Stimulated activated effector memory CD8-positive, alpha-beta T cell treated with anti-CD3 and anti-CD28 coated beads, Interleukin-12 subunit alpha, Interleukin-12 subunit beta, amount 100 ng/mL, for 72 hours (primary cell): Measurements from ENCODE around the gene FSCN2.

Experiments used
- ATAC-seq: fragments of 150-1000 bp; cut with Tn5 transposase; 2 replicates; pipeline ENCODE4 v1.10.0; 2021
- DNase-seq, 2 donors: peaks; one replicate each; pipeline ENCODE4 v3.0.0; 2021 to 2022; ENCODE audit warnings: low spot score in 2 of 2
- H3K27ac Mint-ChIP-seq: one replicate; pipeline ENCODE4 v1.8.0; 2022; ENCODE audit warnings: mild to moderate bottlenecking, mixed read lengths
- H3K36me3 Mint-ChIP-seq: one replicate; pipeline ENCODE4 v1.8.0; 2022; ENCODE audit warnings: mild to moderate bottlenecking, mixed read lengths
- H3K4me1 Mint-ChIP-seq: one replicate; pipeline ENCODE4 v1.8.0; 2022; ENCODE audit warnings: mixed read lengths
- H3K4me3 Mint-ChIP-seq: one replicate; pipeline ENCODE4 v1.8.0; 2022; ENCODE audit warnings: mild to moderate bottlenecking, mixed read lengths
- H3K9me3 Mint-ChIP-seq: one replicate; pipeline ENCODE4 v1.8.0; 2022; ENCODE audit warnings: mixed read lengths

The FSCN2 gene

DNA sequence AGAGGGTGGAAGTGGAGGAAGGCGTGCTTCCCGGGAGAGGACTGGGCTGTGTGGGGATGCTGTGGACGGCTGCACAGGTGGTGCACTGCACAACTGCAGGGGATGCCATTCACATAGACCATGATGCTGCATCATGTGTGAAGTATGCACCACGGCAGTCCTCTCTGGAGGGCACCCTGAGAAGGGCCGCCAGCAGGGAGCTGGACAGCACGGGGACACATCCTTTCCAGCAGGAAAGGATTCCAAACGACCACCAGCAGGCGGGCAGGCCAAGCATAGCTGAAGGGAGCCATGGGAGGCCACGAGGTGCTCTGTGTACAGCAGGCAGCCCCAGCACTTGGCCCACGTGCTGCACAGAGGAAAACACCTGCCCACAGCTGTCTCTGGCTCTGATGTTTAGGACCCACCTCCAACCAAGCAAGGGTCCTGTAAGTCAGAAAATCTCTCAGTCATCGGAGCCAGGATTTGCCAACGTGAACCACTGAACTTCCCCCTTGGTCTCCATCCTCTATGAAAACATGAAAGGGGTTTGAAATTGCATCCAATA, 25.6 kb upstream of the FSCN2 start:
- peaks cover 3% of the 10 kb centered on the region for H3K36me3 Mint-ChIP-seq
- no peak overlapping the region for H3K4me3 Mint-ChIP-seq
- H3K27ac Mint-ChIP-seq: no peak overlapping the region
- DNase-seq (no peak), ATAC-seq (peak; percentile 44)
- peaks cover 2% of the 10 kb centered on the region for H3K4me1 Mint-ChIP-seq
- no peaks in the 10 kb centered on the region for H3K9me3 Mint-ChIP-seq

- peaks cover 13% of the 10 kb centered on the region for H3K36me3 Mint-ChIP-seq
- no peaks in the 10 kb centered on the region for H3K9me3 Mint-ChIP-seq
- peaks cover 6% of the 10 kb centered on the region for H3K4me1 Mint-ChIP-seq
- no peak for ATAC-seq
- no peak overlapping the region for H3K27ac Mint-ChIP-seq
- DNase-seq: no peak
- H3K4me3 Mint-ChIP-seq: no peak overlapping the region
Observed at GRCh38 chr17:81503619-81504018, 24.6 kb upstream of the FSCN2 start.

- peaks cover 60% of the 10 kb centered on the region for H3K36me3 Mint-ChIP-seq
Observed at GRCh38 chr17:81508639-81509206, 19.5 kb upstream of the FSCN2 start.

GRCh38 chr17:81509207-81509971, 18.8 kb upstream of the FSCN2 start:
- H3K4me1 Mint-ChIP-seq: peaks cover 33% of the 10 kb centered on the region
- DNase-seq (peak in 1 of 2 donors; percentile 62), ATAC-seq (no peak)
- H3K4me3 Mint-ChIP-seq: peak overlapping the region; percentile 98
- H3K9me3 Mint-ChIP-seq: no peaks in the 10 kb centered on the region
- peaks cover 60% of the 10 kb centered on the region for H3K36me3 Mint-ChIP-seq
- peak overlapping the region; percentile 99 for H3K27ac Mint-ChIP-seq

More at GRCh38 chr17:81508639-81509206, 19.5 kb upstream of the FSCN2 start:
- DNase-seq (peak in 1 of 2 donors; percentile 52), ATAC-seq (no peak)
- H3K9me3 Mint-ChIP-seq: no peaks in the 10 kb centered on the region
- peaks cover 33% of the 10 kb centered on the region for H3K4me1 Mint-ChIP-seq
- H3K4me3 Mint-ChIP-seq: peak overlapping the region; percentile 98
- peak overlapping the region; percentile 99 for H3K27ac Mint-ChIP-seq

DNA sequence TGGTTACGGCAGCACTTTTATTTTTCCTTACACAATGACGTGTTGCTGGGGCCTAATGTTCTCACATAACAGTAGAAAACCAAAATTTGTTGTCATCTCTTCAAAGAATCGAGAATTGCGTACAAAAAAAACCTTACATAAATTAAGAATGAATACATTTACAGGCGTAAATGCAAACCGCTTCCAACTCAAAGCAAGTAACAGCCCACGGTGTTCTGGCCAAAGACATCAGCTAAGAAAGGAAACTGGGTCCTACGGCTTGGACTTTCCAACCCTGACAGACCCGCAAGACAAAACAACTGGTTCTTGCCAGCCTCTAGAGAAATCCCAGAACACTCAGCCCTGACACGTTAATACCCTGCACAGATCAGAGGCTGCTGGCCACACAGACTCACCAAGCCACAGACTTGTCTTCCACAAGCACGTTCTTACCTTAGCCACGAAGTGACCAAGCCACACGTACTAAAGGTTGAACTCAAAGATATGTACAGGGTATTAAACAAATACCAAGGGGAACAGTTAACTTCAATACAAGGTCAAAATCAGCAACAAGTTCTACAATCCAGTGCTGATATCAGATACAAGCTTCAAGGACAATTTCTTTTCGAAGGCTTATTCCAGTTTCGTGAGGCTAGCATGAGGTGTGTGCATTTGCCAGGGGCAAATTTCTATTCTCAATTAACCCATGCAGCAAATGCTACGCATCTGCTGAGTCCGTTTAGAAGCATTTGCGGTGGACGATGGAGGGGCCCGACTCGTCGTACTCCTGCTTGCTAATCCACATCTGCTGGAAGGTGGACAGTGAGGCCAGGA, 18.0 kb upstream of the FSCN2 start:
- Mint-ChIP-seq H3K36me3 (peaks cover 60% of the 10 kb centered on the region), H3K4me3 (peak overlapping the region; percentile 98), H3K9me3 (no peaks in the 10 kb centered on the region), H3K4me1 (peaks cover 33% of the 10 kb centered on the region), H3K27ac (peak overlapping the region; percentile 99)
- ATAC-seq (no peak), DNase-seq (peak in 1 of 2 donors; percentile 56)

DNA sequence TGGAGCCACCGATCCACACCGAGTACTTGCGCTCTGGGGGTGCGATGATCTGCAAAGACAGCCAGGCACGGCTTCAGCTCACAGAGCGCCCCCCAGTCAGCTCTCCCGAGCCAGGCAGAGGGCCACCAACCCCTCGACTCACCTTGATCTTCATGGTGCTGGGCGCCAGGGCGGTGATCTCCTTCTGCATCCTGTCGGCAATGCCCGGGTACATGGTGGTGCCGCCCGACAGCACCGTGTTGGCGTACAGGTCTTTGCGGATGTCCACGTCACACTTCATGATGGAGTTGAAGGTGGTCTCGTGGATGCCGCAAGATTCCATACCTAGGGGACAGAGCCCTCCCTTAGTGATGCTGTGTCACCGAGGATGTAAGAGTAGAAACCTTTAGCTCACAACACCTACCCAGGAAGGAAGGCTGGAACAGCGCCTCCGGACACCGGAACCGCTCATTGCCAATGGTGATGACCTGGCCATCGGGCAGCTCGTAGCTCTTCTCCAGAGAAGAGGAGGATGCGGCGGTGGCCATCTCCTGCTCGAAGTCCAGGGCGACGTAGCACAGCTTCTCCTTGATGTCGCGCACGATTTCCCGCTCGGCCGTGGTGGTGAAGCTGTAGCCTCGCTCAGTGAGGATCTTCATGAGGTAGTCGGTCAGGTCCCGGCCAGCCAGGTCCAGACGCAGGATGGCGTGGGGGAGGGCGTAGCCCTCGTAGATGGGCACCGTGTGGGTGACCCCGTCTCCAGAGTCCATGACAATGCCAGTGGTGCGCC, 17.2 kb upstream of the FSCN2 start:
- ATAC-seq (no peak), DNase-seq (peak in 1 of 2 donors; percentile 72)
- peak overlapping the region; percentile 98 for H3K4me3 Mint-ChIP-seq
- H3K4me1 Mint-ChIP-seq: peaks cover 33% of the 10 kb centered on the region
- H3K9me3 Mint-ChIP-seq: no peaks in the 10 kb centered on the region
- peaks cover 60% of the 10 kb centered on the region for H3K36me3 Mint-ChIP-seq
- H3K27ac Mint-ChIP-seq: peak overlapping the region; percentile 99

- ATAC-seq (no peak), DNase-seq (no peak)
- Mint-ChIP-seq H3K4me1 (peaks cover 36% of the 10 kb centered on the region), H3K9me3 (no peaks in the 10 kb centered on the region), H3K4me3 (peak overlapping the region; percentile 98), H3K36me3 (peaks cover 60% of the 10 kb centered on the region), H3K27ac (peak overlapping the region; percentile 99)
Observed at GRCh38 chr17:81511554-81511803, 16.7 kb upstream of the FSCN2 start.

DNA sequence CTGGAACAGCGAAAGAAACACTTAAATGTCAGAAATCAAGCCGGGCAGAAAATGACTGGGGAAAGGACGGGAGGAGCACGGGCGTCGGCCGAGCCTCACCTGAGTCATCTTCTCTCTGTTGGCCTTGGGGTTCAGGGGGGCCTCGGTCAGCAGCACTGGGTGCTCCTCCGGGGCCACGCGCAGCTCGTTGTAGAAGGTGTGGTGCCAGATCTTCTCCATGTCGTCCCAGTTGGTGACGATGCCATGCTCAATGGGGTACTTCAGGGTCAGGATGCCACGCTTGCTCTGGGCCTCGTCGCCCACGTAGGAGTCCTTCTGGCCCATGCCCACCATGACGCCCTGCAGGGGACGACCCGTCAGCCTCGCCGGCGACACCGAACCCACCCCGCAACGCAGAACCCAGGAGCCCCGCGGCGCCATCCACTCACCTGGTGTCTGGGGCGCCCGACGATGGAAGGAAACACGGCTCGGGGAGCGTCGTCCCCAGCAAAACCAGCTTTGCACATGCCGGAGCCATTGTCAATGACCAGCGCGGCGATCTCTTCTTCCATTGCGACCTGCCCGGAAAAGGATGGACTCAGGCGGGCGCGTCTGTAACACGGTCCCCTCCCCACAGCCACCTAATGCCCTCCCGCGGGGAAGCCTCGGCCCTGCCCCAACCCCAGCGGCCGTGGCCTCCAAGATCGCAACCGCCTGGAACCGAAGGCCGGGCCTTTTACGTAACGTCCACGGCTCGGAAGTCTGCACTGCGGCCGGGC, 16.2 kb upstream of the FSCN2 start:
- H3K4me1 Mint-ChIP-seq: peaks cover 41% of the 10 kb centered on the region
- ATAC-seq (peak; percentile 0), DNase-seq (no peak)
- H3K9me3 Mint-ChIP-seq: no peaks in the 10 kb centered on the region
- H3K4me3 Mint-ChIP-seq: peak overlapping the region; percentile 98
- peaks cover 60% of the 10 kb centered on the region for H3K36me3 Mint-ChIP-seq
- peak overlapping the region; percentile 99 for H3K27ac Mint-ChIP-seq

DNA sequence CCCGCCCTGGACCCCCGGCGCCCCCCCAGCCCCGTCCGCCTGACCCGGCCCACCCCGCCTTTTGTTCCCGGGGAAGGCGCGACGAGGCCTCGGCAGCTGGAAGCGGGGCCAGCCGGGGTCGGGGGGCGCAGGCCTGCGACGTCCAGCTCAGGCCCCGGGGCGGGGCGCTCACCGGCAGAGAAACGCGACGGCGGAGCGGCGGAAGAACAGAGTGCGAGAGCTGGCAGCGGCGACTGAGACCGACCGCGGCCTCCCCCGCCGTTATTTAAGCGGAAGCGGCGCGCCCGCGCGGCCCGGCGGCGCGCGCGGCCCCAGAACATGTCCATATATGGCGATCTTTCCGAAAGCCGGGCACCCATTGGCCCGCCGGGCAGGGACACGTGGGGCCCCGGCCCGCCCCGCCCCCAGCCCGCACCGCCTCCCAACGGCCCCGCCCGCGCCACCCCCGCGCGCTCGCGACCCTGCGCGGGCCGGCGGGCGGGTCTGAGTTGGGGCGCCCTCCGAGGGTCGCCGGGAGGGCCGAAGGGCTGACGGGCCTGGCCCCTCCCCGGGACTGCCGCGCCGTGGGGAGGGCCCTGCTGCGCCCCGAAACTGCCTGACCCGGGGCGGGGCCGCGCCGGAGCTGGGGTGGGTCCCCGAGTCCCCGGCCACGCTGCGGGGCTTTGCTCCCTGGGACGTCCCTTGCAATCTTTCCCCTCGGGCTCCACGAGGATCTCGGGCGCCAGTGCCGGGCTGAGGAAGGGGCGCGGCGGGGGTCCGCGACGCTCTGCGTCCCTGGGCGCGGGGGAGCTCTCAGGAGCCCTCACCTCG, 15.4 kb upstream of the FSCN2 start, which contains the start of gene ACTG1:
Gene ACTG1 (minus strand): TSS at position 238 of the 810 bp plus-strand sequence. CDS start 445 bp downstream, outside the sequence.
- Mint-ChIP-seq H3K9me3 (no peaks in the 10 kb centered on the region), H3K4me3 (peak within 1 kb of the TSS; percentile 98), H3K4me1 (peaks cover 38% of the 10 kb centered on the region), H3K27ac (peak within 1 kb of the TSS; percentile 99), H3K36me3 (peaks cover 55% of the 10 kb centered on the region)
- peak; percentile 73 for ATAC-seq
- peak; percentile 88 to 95 for DNase-seq

DNA sequence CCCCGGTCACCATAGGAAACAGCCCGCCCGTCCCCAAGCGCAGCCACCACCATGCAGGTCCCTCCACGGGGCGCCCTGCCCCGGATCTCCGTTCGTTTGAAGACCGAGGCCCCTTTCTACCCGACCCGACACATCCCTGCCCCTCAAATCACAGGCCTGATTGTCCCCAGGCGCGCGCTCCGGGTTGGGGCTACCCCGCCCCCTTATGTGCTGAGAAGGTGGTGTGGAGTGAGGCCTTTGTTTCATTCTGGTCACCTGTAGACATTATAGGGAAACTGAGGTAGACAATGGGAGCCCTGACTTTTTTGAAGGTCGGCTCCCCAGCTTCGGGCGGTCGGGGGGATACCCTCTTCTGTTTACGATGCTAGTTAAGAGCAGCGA, 14.8 kb upstream of the FSCN2 start:
- Mint-ChIP-seq H3K36me3 (peaks cover 55% of the 10 kb centered on the region), H3K9me3 (no peaks in the 10 kb centered on the region), H3K4me1 (peaks cover 42% of the 10 kb centered on the region), H3K27ac (peak overlapping the region; percentile 95), H3K4me3 (peak overlapping the region; percentile 98)
- ATAC-seq (peak; percentile 51), DNase-seq (peak; percentile 53 to 88)

- ATAC-seq (peak; percentile 1), DNase-seq (peak; percentile 42 to 80)
- Mint-ChIP-seq H3K27ac (peak overlapping the region; percentile 95), H3K4me1 (peaks cover 41% of the 10 kb centered on the region), H3K36me3 (peaks cover 49% of the 10 kb centered on the region), H3K4me3 (peak overlapping the region; percentile 98), H3K9me3 (no peaks in the 10 kb centered on the region)
Observed at GRCh38 chr17:81513753-81514488, 14.3 kb upstream of the FSCN2 start.

DNA sequence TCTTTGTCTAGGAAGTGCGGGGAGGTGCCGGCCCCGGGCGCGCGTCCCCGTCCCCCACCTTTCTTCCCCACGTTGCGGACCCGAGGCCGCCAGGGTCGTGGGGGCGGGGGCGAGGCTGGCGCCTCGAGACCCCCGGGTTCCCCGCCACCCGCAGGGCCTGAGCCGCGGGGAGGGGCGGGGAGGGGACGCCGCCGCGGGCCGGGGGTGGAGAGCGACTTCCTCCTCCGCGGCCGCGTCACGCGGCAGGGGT, 13.8 kb upstream of the FSCN2 start:
- Mint-ChIP-seq H3K4me1 (peaks cover 36% of the 10 kb centered on the region), H3K27ac (peak overlapping the region; percentile 95), H3K36me3 (peaks cover 44% of the 10 kb centered on the region), H3K9me3 (no peaks in the 10 kb centered on the region), H3K4me3 (peak overlapping the region; percentile 98)
- no peak for DNase-seq
- ATAC-seq: no peak
